T-helper 22 cell (primary cell): ENCODE results near the gene CLDN24.

Experiments used
- DNase-seq: peaks from one replicate; pipeline ENCODE4 v3.0.0-alpha.2; 2020; ENCODE audit warnings: low read depth

The CLDN24 gene

DNA sequence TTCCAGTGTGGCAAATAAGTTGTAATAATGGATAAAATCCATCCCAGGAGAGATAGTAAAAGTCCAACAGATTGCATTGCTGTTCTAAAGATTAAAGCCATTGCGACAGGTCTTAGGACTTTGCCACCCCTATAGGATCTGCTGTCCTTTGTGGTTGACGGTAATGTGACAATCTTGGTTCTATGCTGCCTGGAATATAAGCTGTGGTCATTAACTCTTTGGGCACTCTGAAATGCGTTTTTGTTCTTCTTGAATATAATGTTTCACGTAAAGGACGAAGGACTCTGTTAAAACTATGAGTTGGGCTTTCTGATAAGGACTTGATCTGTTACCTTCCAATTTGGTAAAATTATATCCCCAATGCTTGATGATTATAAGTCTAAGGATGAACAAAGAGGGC, at the start of gene CLDN24:
CLDN24 (minus strand) TSS at position 101 of the 400 bp plus-strand sequence; CDS start at position 101, 0 bp downstream.
- DNase-seq, result no peak

DNA sequence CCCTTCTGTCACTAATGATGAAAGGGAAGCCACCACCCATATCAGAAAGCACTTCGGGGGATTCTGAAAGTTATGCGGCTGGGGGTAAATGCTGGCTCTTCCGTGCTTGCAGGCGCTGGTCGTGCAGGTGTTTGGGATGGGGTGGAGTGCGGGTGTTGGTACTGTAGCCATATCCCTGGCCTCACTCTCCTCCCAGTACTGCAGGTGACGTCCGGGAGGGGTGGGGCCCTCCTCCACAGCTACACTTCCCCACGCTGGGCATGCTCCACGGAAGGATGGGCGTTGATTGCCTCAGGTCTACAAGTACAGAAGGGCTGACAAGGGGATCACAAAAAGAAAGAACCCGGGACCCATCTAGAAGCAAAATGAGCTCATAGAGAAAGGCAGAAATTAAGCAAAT, 48.6 kb upstream of the CLDN24 start:
- DNase-seq, result no peak

DNA sequence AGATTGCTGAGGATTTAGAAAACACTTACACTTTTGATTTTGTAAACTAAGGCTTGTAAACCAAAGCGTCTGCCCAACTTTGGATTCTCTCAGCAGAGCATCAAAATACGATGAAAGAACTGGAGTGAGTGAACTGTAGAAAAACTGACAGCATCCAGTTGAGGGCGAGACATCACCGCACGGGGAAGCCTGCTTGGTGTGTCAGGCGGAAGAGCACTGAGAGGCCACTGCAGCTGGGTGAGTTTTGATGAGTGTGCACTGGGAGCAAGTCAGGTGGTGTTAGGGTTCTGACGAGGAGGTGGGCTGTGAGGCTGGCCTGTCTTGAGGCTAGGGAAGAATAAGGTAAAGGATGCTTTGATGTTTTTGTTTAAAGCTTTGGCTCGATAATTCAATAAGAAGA, 46.8 kb upstream of the CLDN24 start:
- DNase-seq, result no peak

DNA sequence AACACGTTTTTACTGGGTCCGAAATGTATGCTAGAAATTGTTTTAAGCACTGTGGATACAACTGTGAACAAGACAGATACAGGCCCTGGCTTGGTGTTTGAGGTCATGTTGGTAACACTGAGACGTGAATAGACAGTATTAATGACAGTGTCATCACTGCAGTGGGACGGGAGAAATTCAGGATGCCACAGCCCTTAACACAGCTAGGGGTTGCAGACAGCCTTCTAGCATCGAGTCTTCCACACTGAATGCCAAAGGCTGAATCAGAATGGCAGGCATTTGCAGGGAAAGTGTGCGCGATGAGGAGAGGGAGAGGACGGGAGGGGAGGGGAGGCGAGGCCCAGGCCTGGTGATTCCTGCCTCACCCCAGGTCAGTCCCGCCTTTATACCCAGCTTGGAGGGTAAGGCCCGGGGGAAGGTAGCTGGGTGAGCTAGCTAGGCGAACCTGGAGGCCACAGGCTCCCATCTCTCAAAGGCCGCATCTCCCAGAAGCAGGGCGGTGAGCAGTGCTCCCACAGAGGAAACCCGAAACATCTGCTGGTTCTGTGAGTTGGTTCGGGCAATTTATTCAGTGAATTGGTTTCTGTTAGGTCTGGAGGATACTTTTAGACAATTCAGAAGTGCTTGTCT, 44.1 kb upstream of the CLDN24 start:
- DNase-seq, result no peak

DNA sequence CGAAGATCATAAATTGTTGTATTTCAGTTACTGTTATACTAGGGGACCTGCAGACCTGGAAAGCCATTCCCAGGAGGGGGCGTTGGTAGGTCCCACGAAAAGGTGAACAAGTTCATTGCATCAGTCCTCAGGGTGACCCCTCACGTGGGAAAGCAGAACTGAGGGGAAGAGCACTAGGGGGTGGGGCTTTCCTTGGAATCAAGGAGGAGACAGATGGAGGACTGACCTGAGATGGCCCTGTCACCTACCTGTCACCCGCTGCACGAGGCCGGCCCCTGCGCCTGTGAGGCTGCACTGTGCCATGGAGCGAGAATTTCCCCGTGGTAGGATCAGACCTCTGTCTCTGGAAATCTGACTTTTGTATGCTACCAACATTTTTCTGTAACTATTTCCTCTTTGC, 41.8 kb upstream of the CLDN24 start:
- no peak for DNase-seq

DNA sequence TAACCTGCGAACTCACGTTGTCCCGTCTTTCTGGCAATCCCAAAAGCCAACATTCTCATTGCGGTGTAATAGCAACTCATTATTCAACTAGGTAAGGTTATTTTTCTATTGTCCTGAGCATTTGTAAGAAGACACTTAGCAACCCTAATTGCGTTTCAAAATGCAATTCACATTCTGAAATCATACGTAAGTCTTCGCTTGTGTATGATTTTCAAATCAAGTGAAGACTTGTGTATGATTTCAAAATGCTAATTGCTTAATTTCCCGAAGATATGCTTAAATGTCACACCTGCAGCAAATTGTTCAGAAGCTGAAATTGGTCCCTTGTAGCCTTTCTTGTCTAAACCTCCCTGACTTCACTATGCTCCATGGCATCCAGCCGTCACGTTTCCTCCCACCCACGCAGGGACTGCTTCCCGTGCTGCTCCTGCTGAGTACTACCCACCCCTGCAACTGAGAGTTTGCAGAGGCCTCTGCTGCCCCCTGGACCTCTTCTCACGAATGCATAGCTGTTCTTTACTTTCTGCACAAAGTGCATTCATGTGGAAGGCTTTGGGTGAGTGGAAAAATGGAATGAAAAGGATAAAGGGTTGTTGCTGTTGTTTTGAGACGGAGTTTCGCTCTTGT, 40.8 kb upstream of the CLDN24 start:
- no peak for DNase-seq

DNA sequence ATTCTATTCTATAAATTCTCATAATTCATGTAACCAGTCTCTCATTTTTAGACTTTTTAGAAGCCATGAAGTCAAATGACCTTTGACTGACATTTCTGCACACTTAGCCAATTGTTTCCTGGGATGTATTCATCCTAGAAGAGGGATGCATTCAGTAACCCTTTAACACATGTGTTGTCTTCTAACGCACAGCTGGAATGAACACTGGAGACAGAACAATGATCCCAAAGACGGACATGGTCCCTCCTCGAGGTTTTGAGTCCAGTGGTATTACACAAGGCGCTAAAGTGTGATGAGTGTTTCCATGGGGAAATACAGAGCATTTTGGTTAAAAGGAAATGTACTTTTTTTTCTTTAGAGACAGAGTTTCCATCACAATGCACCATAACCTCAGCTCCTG, 39.8 kb upstream of the CLDN24 start:
- no peak for DNase-seq

DNA sequence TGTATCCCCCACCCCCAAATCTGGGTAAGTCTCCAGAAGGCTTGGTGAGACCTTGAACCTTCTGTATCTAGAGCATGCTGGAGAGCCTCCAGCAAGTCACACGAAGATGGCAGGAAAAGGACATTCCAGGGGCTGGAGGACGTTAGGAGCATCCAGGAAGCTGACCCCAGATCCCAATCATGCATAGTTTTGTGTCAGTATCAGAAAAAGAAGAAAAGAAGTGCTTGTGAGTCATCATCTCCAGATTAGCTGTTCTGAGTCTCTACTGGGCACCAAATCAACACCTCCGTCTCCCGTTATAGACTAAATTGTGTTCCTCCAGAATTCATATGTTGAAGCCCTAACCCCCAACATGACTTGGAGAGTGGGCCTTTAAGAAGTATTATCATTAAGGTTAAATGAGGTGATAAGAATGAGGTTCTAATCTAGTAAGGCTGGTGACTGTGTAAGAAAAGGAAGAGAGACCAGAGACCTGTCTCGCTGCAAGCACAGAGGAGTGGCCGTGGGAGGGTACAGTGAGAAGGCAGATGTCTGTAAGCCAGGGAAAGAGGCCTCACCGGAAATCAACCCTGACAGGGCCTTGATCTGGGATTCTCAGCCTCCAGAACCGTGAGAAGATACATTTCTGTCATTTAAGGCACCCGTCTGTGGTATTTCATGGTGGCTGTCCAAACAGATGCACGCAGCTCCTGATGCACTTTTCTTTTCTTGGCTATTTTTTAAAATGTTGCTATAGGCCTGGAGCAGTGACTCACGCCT, 38.1 kb upstream of the CLDN24 start:
- DNase-seq, result no peak

DNA sequence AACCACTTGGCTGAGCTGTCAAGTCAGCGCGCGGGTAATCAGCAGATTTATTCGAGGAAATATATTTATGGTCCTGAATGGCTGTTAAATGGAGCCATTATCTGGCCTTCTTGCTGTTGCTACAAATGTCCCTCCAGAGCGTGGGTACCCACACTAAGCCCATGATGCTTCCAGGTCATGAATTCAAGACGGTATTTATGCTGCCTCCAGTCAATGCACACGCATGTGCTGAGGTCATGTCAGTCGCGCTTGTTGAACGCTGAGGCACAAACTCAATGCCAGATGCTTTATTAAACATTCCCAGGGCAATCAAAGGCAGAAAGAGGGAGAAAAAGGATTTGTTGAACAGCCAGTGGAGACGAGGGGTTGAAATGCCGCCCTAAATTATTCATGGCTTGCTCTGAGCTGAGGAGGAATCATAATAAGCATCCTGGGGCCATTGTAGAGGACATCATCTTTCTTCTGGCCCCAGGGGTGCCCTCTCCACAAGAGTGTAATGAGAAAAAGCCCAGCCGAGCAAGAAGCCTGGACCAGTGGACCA, 36.1 kb upstream of the CLDN24 start:
- no peak for DNase-seq

DNA sequence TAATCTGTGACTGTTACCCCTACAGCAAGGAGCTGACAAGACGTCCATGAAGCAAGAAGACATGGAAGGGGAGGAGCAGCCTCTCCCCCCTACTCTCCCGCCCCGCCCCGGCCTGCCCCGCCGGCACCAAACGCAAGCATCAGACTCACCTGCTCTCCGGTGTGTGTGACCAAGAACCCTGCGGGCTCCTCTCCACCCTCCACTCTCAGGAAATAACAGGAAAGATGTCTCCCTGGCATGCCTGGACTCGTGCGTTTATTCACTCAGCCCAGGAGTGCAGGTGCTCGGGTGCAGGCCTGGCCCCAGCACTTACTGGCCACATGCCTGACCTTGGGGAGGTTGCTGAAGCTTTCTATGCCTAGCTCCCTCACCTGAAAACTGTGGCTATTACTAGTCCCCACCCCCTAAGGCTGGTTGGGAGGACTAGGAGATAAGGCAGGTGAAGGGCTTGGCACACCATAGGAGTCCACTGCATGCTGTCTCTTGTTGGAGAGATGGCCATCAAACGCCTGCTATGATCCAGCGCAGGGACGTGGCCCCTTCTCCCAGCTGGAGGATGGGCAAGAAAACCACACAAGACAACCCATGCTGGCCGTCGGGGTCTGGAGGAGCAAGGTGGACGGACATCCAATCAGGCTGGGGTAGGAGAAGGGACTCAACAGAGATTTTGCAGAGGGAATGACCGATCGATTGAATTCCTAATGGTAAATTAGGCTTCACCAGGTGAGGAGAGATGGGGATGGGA, 34.9 kb upstream of the CLDN24 start:
- no peak for DNase-seq

DNA sequence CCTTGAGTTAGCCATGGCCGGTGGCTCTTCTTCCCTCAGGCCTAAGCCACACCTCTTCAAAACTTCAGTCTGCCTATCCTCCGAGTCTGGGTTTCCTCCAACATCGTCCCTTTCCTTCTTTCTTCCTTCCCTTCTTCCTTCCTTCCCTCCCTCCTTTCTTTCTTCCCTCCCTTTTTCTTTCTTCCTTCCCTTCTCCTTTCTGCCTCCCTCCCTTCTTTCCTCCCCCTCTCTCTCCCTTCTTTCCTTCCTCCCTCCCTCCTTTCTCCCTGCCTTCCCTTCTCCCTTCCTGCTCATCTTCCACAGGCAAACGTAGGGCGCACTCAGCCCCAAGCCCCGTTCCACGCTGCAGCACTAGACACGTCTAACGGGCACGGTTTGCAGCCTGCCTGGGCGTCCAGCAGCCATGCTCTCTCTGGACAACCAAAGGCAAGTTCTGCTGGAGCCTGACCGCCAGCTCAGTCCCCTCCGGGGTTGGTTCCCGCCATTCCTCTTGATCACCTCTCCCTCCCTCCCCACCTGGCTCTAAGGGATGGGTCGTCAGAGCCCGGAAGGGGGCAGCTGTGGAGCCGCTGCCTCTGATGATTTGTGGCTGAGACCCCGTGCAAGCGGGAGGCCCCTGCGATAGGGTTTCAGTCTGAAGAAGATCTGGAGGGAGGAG, 34.1 kb upstream of the CLDN24 start:
- DNase-seq, result no peak

DNA sequence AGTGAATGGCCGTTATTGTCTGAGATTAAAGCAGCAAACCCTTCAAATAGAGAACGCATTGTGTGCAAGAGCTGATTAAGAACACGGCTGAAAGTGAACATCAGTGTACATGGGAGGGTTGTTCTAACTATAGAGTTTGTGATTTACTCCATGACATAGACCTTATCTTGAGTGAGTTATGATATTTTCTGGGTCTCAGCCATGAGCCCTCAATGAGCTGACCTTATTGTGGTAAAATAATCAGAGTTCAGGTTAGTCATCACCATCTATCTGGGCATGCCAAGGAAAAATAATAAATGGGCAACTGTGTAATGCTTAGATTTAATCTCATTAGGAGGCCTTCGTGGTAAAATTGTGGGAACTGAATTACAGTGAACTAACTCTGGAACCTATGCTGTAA, 33.2 kb upstream of the CLDN24 start:
- DNase-seq, result no peak

DNA sequence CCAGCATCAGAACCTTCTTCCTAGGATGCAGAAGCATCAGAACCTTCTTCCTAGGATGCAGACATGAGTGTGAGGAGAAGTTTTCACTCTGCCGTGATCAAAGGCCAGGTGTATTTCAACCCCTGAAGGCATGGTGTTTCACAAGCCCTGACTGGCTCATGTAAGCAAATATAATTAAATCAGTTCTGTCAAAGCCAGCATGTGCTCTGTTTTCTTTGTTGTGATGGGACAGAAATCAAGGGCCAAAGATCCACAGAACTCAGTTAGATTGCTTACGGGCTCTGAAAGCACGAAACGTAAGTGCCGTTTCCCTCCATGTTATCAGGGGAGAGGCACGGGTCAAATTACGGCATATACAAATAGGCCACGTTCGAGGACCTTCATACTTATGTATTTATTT, 32.0 kb upstream of the CLDN24 start:
- DNase-seq, result no peak

DNA sequence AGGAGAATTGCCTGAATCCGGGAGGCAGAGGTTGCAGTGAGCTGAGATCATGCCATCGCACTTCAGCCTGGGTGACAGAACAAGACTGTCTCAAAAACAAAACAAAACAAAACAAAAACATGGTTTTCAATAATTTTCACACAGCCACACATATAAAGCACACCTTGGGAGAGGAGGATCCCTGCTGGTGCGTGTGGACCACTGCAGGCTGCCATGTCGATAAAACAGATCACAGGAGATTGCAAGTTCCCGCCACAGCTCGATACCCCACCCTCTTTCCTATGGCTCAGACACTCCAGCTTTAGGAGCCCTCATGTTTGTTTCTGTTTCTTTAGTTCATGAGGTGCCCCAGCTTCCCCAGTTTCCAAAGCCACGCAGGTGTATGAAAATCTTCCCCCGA, 31.3 kb upstream of the CLDN24 start:
- DNase-seq, result no peak

DNA sequence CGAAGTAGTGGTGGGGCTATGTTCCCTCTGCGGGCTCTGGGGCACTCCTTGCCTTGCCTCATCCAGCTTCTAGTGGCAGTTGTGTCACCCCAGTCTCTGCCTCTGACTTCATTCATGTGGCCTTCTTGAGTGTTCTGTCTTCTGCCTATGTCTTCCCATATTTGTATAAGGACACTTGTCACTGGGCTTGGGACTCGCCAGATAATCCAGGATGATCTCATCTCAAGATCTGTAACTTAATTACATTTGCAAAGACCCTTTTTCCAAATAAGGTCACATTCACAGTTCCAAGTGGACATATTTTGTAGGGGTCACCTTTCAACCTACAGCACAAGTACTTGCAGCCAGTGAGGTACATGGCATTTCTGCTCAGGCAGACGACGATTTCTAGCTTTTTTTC, 30.3 kb upstream of the CLDN24 start:
- no peak for DNase-seq

DNA sequence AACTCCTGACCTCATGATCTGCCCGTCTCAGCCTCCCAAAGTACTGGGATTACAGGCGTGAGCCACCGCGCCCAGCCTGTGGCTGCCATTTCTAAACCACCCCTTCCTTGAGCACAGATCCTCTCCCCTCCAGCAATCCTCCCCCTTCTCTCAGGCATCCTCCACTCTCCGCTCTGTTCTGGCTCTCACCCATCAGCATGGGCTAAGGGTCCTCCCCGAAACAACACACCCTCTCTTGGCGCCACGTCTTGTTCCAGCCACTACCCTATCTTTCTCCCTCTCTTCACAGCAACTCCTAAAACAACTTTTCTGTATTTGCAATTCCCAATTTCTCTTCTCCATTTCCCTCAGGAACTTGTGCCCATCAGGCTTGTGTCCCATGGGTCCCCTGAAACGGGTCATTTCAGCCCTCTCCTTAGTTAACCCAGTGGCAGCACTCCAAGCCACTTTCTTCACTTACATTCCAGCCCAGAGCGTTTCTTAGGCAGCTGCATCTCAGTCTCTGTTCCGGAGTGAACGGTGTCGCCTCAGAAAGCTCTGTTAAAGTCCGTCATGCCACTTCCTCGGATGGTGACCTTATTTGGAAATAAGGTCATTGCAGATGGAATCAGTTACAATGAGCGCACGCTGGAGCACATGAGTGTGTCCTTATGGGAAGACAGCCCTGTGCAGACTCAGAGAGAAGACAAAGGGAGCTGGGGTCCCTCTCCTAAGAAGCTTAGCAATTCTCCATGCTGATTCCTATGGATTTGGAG, 28.3 kb upstream of the CLDN24 start:
- DNase-seq, result no peak

DNA sequence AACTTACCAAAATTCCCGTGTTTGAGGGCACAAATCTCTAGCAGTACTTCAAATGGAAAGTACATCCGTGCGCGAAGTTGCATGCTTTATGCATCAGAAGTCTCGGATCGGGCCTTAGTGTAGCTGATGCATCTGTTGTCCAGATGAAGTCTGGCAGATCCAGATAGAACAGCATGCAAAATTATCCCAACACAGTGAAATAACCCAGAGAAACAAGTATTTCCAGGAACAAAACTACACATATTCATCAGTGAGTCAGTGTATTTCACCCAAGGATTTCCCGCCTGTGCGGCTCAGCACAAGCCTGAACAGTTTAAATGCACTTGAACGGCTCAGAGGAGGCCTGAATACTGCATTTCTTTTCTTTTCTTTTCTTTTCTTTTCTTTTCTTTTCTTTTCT, 27.4 kb upstream of the CLDN24 start:
- no peak for DNase-seq

DNA sequence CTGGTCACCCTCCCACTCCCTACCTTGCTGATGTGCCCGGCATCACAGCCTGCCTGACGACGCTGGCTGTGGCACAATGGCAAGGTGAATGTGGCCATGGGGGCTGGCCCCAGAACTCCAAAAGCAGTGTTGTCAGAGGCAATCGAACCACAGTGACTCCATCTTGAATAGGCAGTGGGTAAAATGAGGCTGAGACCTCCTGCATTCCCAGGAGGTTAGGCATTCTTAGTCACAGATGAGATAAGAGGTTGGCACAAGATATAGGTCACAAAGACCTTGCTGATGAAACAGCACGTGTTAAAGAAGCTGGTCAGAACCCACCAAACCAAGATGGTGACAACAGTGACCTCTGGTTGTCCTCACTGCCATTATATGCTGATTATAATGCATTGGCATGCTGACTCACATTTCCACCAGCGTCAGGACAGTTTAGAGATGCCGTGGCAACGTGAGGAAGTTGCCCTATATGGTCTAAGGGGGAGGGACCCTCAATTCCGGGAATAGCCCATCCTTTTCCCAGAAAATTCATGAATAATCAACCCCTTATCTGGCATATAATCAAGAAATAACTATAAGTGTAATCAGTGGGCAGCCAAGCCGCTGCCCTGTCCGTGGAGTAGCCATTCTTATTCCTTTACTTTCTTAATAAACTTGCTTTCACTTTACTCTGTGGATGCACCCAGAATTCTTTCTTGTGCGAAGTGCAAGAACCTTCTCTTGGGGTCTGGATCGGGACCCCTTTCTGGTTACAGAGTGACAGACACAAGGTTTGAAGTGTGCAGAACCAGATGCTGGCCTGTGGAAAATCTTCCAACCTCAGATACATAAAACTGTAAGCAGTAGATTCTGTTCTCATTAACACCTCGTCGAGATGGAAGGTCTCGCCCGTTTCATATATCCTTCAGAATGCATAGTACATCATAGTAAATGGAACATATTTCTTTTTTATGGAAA, 26.8 kb upstream of the CLDN24 start:
- no peak for DNase-seq

DNA sequence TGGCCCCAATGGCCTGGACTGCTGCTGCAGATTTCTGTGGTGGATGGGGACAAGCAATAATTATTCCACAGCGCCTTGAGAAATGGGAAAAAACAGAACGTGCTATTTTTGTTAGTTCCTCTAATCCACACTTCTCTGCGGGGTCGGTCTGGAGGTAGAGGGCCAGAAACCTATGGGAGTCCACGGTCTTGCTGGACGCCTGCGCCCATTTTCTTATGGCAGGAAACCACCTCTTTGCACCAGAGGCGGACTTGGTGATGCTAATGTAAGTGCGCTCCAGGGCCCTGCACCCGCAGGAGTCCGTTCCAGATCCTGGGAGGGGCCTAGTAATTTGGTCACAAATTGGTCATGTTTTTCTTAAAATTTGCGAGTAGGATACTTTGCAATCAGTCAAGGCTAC, 25.9 kb upstream of the CLDN24 start:
- no peak for DNase-seq

DNA sequence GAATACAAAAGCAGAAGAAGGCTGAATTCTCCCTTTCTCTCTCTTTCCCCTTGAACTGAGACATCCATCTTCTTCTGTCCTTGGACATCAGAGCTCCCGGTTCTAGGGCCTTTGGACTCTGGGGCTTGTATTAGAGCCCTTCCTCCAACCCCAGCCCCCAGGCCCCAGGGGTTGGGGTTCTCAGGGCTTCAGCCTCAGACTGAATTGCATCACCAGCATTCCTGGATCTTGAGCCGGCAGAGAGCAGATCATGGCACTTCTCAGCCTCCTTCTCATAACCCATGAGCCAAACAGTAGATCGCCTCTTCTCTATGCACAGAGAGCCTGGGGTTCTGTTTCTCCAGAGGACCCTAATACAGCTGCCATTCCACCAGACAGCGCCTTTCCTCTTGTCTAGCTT, 25.3 kb upstream of the CLDN24 start:
- DNase-seq, result no peak
